Lung (tissue), 12 donors: ENCODE results near the gene G2E3. TPM values are rescaled to one million over a fixed set of nuclear protein-coding genes. Genes with fewer than 3 reads are reported as not detected.

Experiments
- ATAC-seq: fragments of 200-7000 bp; cut with Tn5 transposase; one replicate; pipeline ENCODE4 v1.9.1; 2020; ENCODE audit warnings: moderate number of reproducible peaks; ENCODE audit not compliant: insufficient read depth, low FRiP score
- DNase-seq, 3 donors: peaks; one replicate each; pipeline ENCODE4 v3.0.0-alpha.2; 2013 to 2017
- H3K27ac ChIP-seq, 2 donors: one replicate each; pipeline ENCODE4 v1.5.1; 2013; ENCODE audit warnings: mild to moderate bottlenecking in 2 of 2, moderate library complexity in 2 of 2, control low read depth in 1 of 2, inconsistent platforms in 1 of 2, low read depth in 1 of 2, low read length in 1 of 2
- H3K27me3 ChIP-seq, 3 donors: one replicate each; pipeline ENCODE4 v1.5.1; 2013; ENCODE audit warnings: low read length in 2 of 3; ENCODE audit not compliant: control insufficient read depth in 3 of 3, insufficient read depth in 3 of 3
- H3K36me3 ChIP-seq, 4 donors: one replicate each; pipeline ENCODE4 v1.5.1; 2013; ENCODE audit warnings: low read length in 4 of 4, mild to moderate bottlenecking in 1 of 4, moderate library complexity in 1 of 4; ENCODE audit not compliant: control insufficient read depth in 4 of 4, insufficient read depth in 4 of 4
- H3K4me1 ChIP-seq, 5 donors: one replicate each; pipeline ENCODE4 v1.5.1; 2013; ENCODE audit warnings: low read length in 5 of 5, mild to moderate bottlenecking in 2 of 5, moderate library complexity in 1 of 5; ENCODE audit not compliant: control insufficient read depth in 5 of 5, insufficient read depth in 5 of 5
- H3K4me3 ChIP-seq: one replicate; pipeline ENCODE4 v1.5.1; 2013; ENCODE audit warnings: mild to moderate bottlenecking, control low read depth, moderate library complexity
- H3K9ac ChIP-seq, 2 donors: one replicate each; pipeline ENCODE4 v1.5.1; 2013; ENCODE audit warnings: low read length in 2 of 2, control low read depth in 1 of 2; ENCODE audit not compliant: insufficient read depth in 1 of 2
- H3K9me3 ChIP-seq, 4 donors: one replicate each; pipeline ENCODE4 v1.5.1; 2013; ENCODE audit warnings: low read length in 3 of 4, mild to moderate bottlenecking in 1 of 4, moderate library complexity in 1 of 4; ENCODE audit not compliant: control insufficient read depth in 4 of 4, insufficient read depth in 3 of 4
- CTCF ChIP-seq: IDR thresholded peaks from 2 replicates; pipeline ENCODE4 v1.5.1; 2012; ENCODE audit warnings: mild to moderate bottlenecking; ENCODE audit errors: control extremely low read depth, extremely low read depth
- WGBS, 2 donors: extraction: QIAGEN DNeasy Blood & Tissue Kit; methylation state at CpG; one replicate each; pipeline ENCODE4 v1.1.7; 2013; 5-methylcytosine and 5-hydroxymethylcytosine counted together
- polyA plus RNA-seq, 2 donors: library from polyadenylated mRNA; stranded (reverse); fragments of 200-250 nt; gene quantifications; one replicate each; pipeline ENCODE4 v1.2.1, GENCODE V29; 2013
- total RNA-seq, 2 donors: library from RNA; depleted of rRNA in 1 of 2; stranded (reverse); fragments of >200 nt in 1 of 2; gene quantifications; one replicate each; pipeline ENCODE4 v1.2.1, GENCODE V29; 2014 to 2021
- donor health status: control.
- donor health status: control.
- donor health status: Bipolar disorder and iron deficiency.
- donor health status: healthy.
- donor health status: DM: yes; HTN: yes; CAD: no.

Gene G2E3
- total and polyA plus RNA-seq, 4 donors, result 3.8 to 24.5 (median 8.5) TPM

DNA sequence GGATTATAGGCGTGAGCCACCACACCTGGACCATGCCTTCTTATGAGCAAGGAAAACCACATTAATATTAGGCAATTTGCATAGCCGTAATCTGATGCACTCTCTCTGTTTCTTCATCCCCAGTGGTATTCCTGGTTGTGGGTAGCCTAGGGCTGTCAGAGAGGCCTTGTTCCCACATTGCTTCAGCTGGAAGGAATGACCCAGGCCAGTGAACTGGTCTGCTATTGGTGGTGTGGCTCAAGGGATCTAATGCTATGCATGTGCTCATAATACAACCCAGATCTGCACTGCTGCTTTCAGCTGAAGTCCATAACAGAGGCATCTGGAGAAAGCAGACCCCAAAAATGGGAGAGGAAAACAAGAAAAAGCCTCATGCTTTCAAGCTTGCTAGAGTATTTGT lies 33.1 kb upstream of the G2E3 start:
- Histone ChIP-seq H3K27me3 (no peaks in the 10 kb centered on the region), H3K4me3 (no peak overlapping the region), H3K36me3 (no peaks in the 10 kb centered on the region), H3K27ac (no peak overlapping the region), H3K9ac (no peak overlapping the region), H3K4me1 (no peaks in the 10 kb centered on the region), H3K9me3 (no peaks in the 10 kb centered on the region)
- 75 to 86% methylated on average over 2 of the region's 2 CpGs for WGBS, 2 donors
- DNase-seq, result no peak
- TF ChIP-seq CTCF, result no peak
- no peak for ATAC-seq

- no peak overlapping the region for H3K4me3 ChIP-seq
- ATAC-seq, result no peak
- no peak for TF ChIP-seq CTCF
- H3K9me3 ChIP-seq, result no peaks in the 10 kb centered on the region
- 94 to 99% methylated on average over 7 of the region's 7 CpGs for WGBS, 2 donors
- no peak overlapping the region for H3K27ac ChIP-seq
- no peak for DNase-seq
- no peaks in the 10 kb centered on the region for H3K4me1 ChIP-seq
- no peaks in the 10 kb centered on the region for H3K36me3 ChIP-seq
- H3K27me3 ChIP-seq, result no peaks in the 10 kb centered on the region
- H3K9ac ChIP-seq, result no peak overlapping the region
Measured at GRCh38 chr14:30527196-30527595, 31.8 kb upstream of the G2E3 start.

DNA sequence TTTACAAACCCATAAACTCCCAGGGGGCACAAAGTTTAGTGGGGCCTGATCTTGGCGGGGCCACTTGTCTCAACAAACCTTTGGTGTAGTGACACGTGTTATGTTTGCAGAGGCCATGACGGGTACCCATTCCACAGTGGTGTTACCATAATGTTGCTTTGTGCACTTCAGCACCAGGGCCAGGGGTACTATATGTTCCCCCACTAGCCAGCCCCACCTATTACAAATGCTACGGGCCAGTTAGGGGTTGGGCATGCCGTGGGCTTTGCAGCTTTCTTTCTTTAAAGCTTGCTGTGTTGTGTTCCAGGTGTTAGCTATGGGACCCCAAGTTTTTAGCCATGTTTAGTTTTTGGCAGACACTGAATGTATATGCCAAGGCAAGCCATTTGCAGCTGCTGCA lies 30.8 kb upstream of the G2E3 start:
- no peaks in the 10 kb centered on the region for H3K4me1 ChIP-seq
- no peak overlapping the region for H3K4me3 ChIP-seq
- H3K9me3 ChIP-seq, result no peaks in the 10 kb centered on the region
- no peak for ATAC-seq
- 82 to 84% methylated on average over 5 of the region's 5 CpGs for WGBS, 2 donors
- no peak overlapping the region for H3K9ac ChIP-seq
- H3K27ac ChIP-seq, result no peak overlapping the region
- no peaks in the 10 kb centered on the region for H3K27me3 ChIP-seq
- TF ChIP-seq CTCF, result no peak
- DNase-seq, result no peak
- H3K36me3 ChIP-seq, result no peaks in the 10 kb centered on the region
